GM18909 (cell line): ENCODE data around the gene CACNA1C.

ENCODE experiments used
- ATAC-seq: cut with Tn5 transposase; IDR thresholded peaks from one replicate; pipeline ENCODE4 v1.9.1; 2021; ENCODE audit warnings: mild to moderate bottlenecking; ENCODE audit not compliant: unreplicated experiment, poor library complexity

The CACNA1C gene

GRCh38 chr12:2548081-2548480 lies 495.3 kb downstream of the CACNA1C start:
- no peak for ATAC-seq

GRCh38 chr12:2550561-2551411 lies 498.0 kb downstream of the CACNA1C start:
- ATAC-seq = no peak

- ATAC-seq = no peak
Measured at GRCh38 chr12:2551412-2551900, 498.7 kb downstream of the CACNA1C start.

GRCh38 chr12:2552000-2552756 lies 499.4 kb downstream of the CACNA1C start:
- ATAC-seq = no peak

- ATAC-seq = no peak
Measured at GRCh38 chr12:2553388-2554126, 500.8 kb downstream of the CACNA1C start.

GRCh38 chr12:2555487-2556082 lies 502.8 kb downstream of the CACNA1C start:
- no peak for ATAC-seq

GRCh38 chr12:2557597-2557996 lies 504.8 kb downstream of the CACNA1C start:
- no peak for ATAC-seq

GRCh38 chr12:2559931-2560330 lies 507.1 kb downstream of the CACNA1C start:
- ATAC-seq = no peak

GRCh38 chr12:2560356-2560755 lies 507.6 kb downstream of the CACNA1C start:
- no peak for ATAC-seq

GRCh38 chr12:2561367-2561766 lies 508.6 kb downstream of the CACNA1C start:
- no peak for ATAC-seq

- ATAC-seq = no peak
Measured at GRCh38 chr12:2562400-2562799, 509.6 kb downstream of the CACNA1C start.

GRCh38 chr12:2563709-2564108 lies 510.9 kb downstream of the CACNA1C start:
- no peak for ATAC-seq

GRCh38 chr12:2566161-2566560 lies 513.4 kb downstream of the CACNA1C start:
- ATAC-seq = no peak

- ATAC-seq = no peak
Measured at GRCh38 chr12:2567711-2568110, 514.9 kb downstream of the CACNA1C start.

GRCh38 chr12:2570562-2570961 lies 517.8 kb downstream of the CACNA1C start:
- ATAC-seq = no peak

- no peak for ATAC-seq
Measured at GRCh38 chr12:2574355-2574935, 521.7 kb downstream of the CACNA1C start.

- no peak for ATAC-seq
Measured at GRCh38 chr12:2575245-2575644, 522.5 kb downstream of the CACNA1C start.

- no peak for ATAC-seq
Measured at GRCh38 chr12:2578211-2578610, 525.4 kb downstream of the CACNA1C start.

- no peak for ATAC-seq
Measured at GRCh38 chr12:2578772-2579171, 526.0 kb downstream of the CACNA1C start.

GRCh38 chr12:2580821-2581220 lies 528.0 kb downstream of the CACNA1C start:
- no peak for ATAC-seq
